Fibroblast of gingiva (primary cell): Measurements from ENCODE around the gene DNAH7.
A peak's percentile ranks its signal among the peaks of the same experiment; 100 is the strongest.
"Not testable (repeated sequence)": the region's sequence is repeated elsewhere in the genome, so short reads cannot be mapped to it uniquely, and the experiment has no call there.

Source experiments
- DNase-seq: peaks from one replicate; pipeline ENCODE4 v3.0.0-alpha.2; 2011; ENCODE audit warnings: low read depth

DNAH7 gene

GRCh38 chr2:195721042-195721441, 347.6 kb downstream of the DNAH7 start:
- no peak for DNase-seq

- no peak for DNase-seq
Observed at GRCh38 chr2:195716466-195716865, 352.2 kb downstream of the DNAH7 start.

GRCh38 chr2:195711478-195711877, 357.2 kb downstream of the DNAH7 start:
- DNase-seq = no peak

- peak; percentile 78 for DNase-seq
Observed at GRCh38 chr2:195709901-195710806, 358.5 kb downstream of the DNAH7 start.

- DNase-seq = no peak
Observed at GRCh38 chr2:195706161-195706900, 362.3 kb downstream of the DNAH7 start.

- DNase-seq = no peak
Observed at GRCh38 chr2:195700480-195700879, 368.2 kb downstream of the DNAH7 start.

GRCh38 chr2:195697681-195698220, 370.9 kb downstream of the DNAH7 start:
- no peak for DNase-seq

- DNase-seq = no peak
Observed at GRCh38 chr2:195696012-195696411, 372.6 kb downstream of the DNAH7 start.

GRCh38 chr2:195695002-195695631, 373.5 kb downstream of the DNAH7 start:
- DNase-seq = no peak

GRCh38 chr2:195694553-195694952, 374.1 kb downstream of the DNAH7 start:
- DNase-seq = no peak

- DNase-seq = not testable (repeated sequence)
Observed at GRCh38 chr2:195692531-195692930, 376.1 kb downstream of the DNAH7 start.
